Measurements from ENCODE around the gene DDIT3.
A peak's percentile ranks its signal among the peaks of the same experiment; 100 is the strongest.

The DDIT3 gene

DNA sequence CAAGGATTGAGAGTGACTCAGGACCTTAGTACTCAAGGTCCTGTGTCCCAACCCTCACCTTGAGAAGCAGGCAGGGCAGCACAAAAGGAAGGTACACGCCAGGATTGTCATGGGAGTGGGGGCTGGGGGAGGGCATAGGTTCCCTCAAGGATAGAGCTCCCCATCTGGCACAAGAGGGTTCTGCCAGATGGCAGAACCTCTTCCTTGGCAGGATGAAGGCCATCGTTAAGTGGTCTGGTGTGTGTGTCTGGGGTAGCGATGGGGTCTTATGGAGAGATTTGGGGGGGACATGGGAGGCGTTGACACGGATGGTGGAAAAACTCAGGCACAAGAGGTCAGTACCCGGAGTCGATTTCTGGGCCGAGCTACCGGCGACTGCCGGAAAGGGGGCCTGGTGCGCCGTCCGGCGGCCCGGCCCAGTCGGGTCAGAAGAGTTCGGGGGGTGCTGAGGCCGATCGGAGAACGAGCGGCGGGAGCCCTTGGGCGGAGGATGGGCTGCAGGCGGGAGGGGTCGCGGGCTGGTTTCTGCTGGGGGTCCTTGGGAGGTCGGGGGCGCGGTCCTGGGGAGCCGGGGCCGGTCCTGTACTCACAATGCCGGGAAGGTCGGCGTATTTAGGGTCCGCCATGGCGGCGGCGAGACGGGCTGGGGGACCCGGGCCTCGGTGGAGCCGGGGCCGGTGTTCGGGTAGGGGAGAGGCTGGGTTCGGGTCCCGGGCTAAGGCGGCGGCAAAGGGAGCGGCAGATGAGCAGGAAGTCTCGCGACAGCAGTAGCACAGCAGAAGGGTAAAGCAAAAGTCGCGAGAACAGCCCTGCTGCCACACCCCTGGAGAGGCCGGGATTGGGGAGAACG is 26.3 kb upstream of the DDIT3 start, which contains the start of gene DCTN2:
DCTN2 (minus strand) TSS at position 755 of the 850 bp plus-strand sequence; CDS start at position 626, 129 bp downstream.
- DNase-seq = peak; percentile 96

DNA sequence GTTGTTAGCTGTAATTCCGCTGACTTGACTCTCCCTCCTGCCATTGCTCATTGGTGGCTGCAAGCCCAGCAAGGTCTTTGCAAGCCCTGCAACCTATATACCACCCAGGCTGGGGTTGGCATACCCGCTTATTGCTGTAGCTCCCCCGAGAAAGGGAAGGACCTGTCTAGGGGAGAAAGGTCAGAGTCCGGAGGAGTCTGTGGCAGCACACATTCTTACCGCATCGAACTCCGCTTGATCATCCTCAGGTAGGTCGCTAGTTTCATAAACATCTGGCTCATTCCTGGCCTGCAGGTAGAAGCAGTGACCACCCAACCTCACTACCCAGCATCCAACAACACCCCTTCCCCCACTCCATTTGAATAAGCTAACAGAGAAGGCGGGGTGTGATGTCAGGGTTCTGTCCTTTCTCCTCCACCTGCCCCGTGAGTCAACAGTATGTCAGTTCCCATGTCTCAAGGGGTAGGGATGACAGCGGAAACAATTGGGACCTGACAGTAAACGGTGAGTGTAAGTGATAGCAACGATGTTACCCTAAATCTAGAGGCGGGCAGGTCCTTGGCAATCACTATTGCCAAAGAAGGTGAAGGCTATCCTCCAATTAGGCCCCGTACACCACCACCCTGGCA is 25.6 kb upstream of the DDIT3 start:
- DNase-seq = no peak

DNA sequence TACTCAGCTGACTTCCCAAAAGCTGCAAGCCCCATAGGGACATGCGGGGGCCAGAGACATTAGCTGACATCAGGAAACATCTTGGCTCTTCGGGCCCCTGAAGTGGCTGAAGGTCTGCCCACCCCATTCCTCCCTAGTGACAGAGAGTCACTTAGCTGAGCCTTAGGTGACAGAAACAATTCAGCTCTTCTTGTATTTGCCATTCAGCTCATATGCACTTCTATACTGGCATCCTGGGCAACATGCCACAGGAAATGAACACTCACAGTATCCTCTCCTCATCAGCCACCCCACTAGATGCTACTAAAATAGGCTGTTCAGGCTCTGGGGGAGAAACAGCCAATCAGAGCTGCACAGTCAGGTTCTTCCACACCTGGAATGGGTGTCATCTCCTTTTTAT is 23.3 kb upstream of the DDIT3 start:
- no peak for DNase-seq

DNA sequence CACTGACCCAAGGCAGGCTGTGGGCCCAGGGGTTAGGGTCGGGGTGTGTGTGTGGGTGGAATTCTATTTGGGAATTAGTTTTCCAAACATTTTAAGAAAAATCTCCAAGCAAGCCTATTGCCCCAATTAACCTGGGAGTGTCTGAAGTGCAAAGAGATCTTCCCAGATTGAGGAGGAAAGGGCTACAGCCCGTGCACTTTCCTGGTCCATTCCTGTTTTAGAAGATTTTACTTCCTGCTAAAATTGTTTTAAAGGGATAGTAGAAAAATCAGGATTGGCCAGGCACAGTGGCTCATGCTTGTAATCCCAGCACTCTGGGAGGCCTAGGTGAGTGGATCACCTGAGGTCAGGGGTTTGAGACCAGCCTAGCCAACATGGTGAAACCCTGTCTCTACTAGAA is 21.4 kb upstream of the DDIT3 start:
- no peak for DNase-seq

DNA sequence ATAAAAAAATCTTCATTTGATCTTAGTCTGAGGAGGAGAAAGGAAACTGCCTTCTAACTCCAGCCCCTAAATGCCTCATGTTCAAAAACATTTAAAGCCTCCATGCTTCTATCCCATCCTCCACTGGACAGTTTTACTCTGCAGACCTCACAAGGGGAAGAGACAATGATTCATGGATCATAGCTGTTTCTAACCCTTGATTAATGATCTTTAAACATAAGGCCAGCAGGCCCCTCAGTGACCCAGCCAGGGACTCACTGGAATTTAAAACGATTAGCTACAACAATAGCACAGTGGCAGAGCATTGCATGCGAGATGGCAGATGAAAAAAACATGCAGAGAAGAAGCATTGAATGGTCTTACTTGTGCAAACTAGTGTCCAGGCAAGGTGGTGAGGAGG is 20.7 kb upstream of the DDIT3 start:
- no peak for DNase-seq

DNA sequence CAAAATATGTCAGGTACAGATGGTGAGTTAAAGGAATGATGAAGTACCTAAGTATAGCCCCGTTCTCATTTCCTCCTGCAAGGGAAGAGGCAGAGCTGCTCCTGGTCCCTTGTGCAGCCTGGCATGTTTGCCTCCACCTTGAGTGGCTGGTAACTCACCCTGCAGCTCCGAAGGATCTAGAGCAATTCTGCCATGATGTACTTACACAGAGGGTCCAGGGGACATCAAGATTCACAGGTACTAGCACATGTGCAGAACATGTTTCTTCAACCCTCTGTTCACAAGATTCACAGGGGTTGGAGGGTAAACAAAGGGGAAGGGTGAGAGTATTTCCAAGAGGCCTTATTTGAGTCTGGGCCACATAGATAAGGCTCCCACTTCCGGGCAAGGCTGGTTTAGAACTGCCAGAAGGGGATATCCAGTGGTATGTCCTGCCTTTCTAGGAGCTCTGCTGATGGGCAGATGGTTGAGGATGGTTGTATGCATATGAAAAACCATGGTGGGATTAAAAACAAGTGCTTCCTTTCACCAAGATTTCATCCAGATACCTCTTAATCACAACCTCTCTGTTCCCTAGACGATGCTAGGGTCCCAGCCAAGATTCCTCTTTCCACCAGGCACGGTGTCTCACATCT is 18.9 kb upstream of the DDIT3 start:
- no peak for DNase-seq

- DNase-seq = no peak
These were observed 16.3 kb upstream of the DDIT3 start for GRCh38 chr12:57536597-57536942.

DNA sequence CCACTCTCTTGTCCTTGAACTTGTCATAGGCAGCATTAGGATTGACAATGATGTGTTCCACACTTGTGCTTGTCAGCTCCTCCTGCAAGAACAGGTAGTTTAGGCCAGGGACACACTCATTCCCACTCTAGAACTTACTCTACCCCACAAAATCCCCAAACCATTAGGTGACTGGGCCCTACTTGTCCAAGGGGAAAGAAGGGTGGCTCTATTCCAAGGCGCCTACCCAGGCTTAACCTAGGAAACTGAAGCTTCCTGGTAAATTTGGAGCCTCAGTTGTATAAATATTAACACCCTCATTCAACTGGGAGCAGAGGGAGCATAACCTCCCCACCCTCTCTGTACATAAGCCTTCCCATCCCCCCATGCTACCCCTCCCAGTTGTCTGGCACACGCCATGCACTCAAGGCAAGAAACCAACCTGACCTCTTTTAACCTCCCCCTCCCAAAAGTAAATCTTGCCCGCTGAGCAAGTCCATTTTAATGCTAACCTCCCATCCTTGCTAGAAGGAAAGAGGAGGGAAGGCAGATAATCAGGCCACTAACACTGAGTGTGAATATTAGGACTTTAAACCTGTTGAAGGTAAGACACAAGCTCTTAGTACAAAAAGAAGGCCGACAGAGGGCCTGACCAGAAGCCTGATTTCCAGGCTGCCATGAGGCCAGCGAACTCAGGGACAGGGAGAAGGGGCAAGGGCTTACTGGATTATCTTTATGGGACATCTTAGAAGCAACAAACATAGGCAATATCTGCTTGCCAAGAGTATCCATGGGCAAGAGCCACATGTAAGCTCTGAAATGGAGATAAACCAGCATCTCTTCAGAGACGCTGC is 15.7 kb upstream of the DDIT3 start:
- no peak for DNase-seq

GRCh38 chr12:57534991-57535543 is 14.8 kb upstream of the DDIT3 start:
- no peak for DNase-seq

- DNase-seq = no peak
These were observed 13.9 kb upstream of the DDIT3 start for GRCh38 chr12:57534250-57534649.

DNA sequence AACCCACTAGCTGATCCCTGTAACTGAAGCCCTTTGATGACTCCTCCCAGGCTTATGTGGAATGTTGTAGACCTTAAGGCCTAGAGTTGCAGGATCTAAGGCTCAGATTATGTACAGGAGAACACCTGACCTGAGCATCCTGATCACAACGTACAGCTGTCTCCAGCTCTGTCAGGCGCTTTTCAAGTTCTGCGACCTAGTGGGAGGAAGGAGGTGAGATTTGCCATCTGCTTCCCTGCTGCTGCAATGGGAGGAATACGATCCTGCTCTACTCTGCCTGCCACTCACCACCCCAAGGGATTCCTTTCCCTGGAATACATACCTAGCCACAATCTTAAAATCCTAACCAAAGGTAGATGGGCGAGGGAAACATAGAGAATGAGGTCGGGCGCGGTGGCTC is 12.8 kb upstream of the DDIT3 start:
- no peak for DNase-seq

- no peak for DNase-seq
These were observed 11.5 kb upstream of the DDIT3 start for GRCh38 chr12:57531836-57532235.

GRCh38 chr12:57530396-57531142 is 10.3 kb upstream of the DDIT3 start:
- DNase-seq = no peak

- no peak for DNase-seq
These were observed 9.5 kb upstream of the DDIT3 start for GRCh38 chr12:57529831-57530230.

GRCh38 chr12:57528831-57529555 is 8.7 kb upstream of the DDIT3 start:
- no peak for DNase-seq

GRCh38 chr12:57528176-57528575 is 7.9 kb upstream of the DDIT3 start:
- DNase-seq = no peak

DNA sequence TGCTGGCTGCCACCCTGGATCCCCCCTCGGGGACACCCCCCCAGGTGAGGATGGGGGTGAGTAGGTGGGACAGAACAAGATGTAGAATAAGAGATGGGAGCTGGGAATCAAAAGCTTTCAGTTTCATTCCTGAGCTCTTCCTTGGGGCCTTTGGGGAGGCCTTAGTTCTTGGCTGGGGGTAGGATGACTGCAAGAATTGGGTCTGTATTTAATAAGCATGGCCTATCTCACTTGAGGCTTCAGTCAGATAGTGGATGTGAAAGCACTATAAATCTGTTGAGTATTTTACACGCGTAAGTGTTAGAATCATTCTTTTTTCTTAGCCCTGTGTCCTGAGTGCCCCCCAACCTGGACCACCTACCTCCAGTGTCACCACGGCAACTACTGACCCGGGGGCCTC is 6.9 kb upstream of the DDIT3 start:
- no peak for DNase-seq

- DNase-seq = no peak
These were observed 6.3 kb upstream of the DDIT3 start for GRCh38 chr12:57526477-57527126.

GRCh38 chr12:57525615-57526383 is 5.5 kb upstream of the DDIT3 start:
- DNase-seq = no peak

Data from activated T-cell treated with anti-CD3 and anti-CD28 coated beads, Interleukin-2, amount 50 U/mL, for 48 hours (primary cell).